GM18858 (cell line): ENCODE data around the gene BMPER.

Source experiments
- ATAC-seq: cut with Tn5 transposase; IDR thresholded peaks from one replicate; pipeline ENCODE4 v1.9.1; 2021; ENCODE audit not compliant: unreplicated experiment

Gene BMPER

GRCh38 chr7:33964417-33965182 is 59.3 kb downstream of the BMPER start:
- no peak for ATAC-seq

- ATAC-seq: no peak
These were observed 59.9 kb downstream of the BMPER start for GRCh38 chr7:33965183-33965744.

GRCh38 chr7:33968591-33968990 is 63.3 kb downstream of the BMPER start:
- no peak for ATAC-seq

- ATAC-seq: no peak
These were observed 65.2 kb downstream of the BMPER start for GRCh38 chr7:33970536-33970935.

GRCh38 chr7:33971106-33971505 is 65.8 kb downstream of the BMPER start:
- ATAC-seq: no peak

- ATAC-seq: no peak
These were observed 68.1 kb downstream of the BMPER start for GRCh38 chr7:33973231-33974015.

GRCh38 chr7:33979300-33979806 is 74.0 kb downstream of the BMPER start:
- ATAC-seq: no peak

GRCh38 chr7:33979807-33980355 is 74.5 kb downstream of the BMPER start:
- no peak for ATAC-seq

- no peak for ATAC-seq
These were observed 75.9 kb downstream of the BMPER start for GRCh38 chr7:33981226-33981625.

GRCh38 chr7:33981671-33982424 is 76.5 kb downstream of the BMPER start:
- no peak for ATAC-seq

GRCh38 chr7:33982425-33982786 is 77.1 kb downstream of the BMPER start:
- no peak for ATAC-seq

- no peak for ATAC-seq
These were observed 81.1 kb downstream of the BMPER start for GRCh38 chr7:33986451-33986850.

- ATAC-seq: no peak
These were observed 81.9 kb downstream of the BMPER start for GRCh38 chr7:33986951-33987947.

GRCh38 chr7:33996899-33997298 is 91.6 kb downstream of the BMPER start:
- no peak for ATAC-seq

GRCh38 chr7:33998476-33998875 is 93.1 kb downstream of the BMPER start:
- no peak for ATAC-seq

GRCh38 chr7:34011017-34011695 is 105.8 kb downstream of the BMPER start:
- ATAC-seq: no peak

- ATAC-seq: no peak
These were observed 106.4 kb downstream of the BMPER start for GRCh38 chr7:34011696-34012095.

GRCh38 chr7:34013421-34013820 is 108.1 kb downstream of the BMPER start:
- ATAC-seq: no peak

- no peak for ATAC-seq
These were observed 110.3 kb downstream of the BMPER start for GRCh38 chr7:34015651-34016050.
